Lower leg skin (tissue), 4 donors: ENCODE results near the gene SCAMP2. TPM values are rescaled to one million over a fixed set of nuclear protein-coding genes. Genes with fewer than 3 reads are reported as not detected.
A peak's percentile ranks its signal among the peaks of the same experiment; 100 is the strongest.

ENCODE experiments used
- DNase-seq, 2 donors: peaks; one replicate each; pipeline ENCODE4 v3.0.0-alpha.2; 2019; ENCODE audit warnings: low spot score in 2 of 2
- H3K4me3 ChIP-seq: fragments of 200-600 bp; sonication (generic); 2 replicates; pipeline ENCODE4 v1.5.1; 2017; ENCODE audit warnings: mild to moderate bottlenecking, low read depth; ENCODE audit not compliant: poor library complexity, severe bottlenecking
- CTCF ChIP-seq, 3 donors: fragments of 450-650 bp; IDR thresholded peaks; one replicate each; pipeline ENCODE4 v1.5.1; 2016; ENCODE audit warnings: antibody characterized with exemption in 3 of 3, mild to moderate bottlenecking in 3 of 3, moderate library complexity in 2 of 3
- POLR2A ChIP-seq, 2 donors: fragments of 450-650 bp; IDR thresholded peaks; one replicate each; pipeline ENCODE4 v1.6.1; 2016 to 2017; ENCODE audit warnings: antibody characterized with exemption in 2 of 2, mild to moderate bottlenecking in 1 of 2, moderate library complexity in 1 of 2
- WGBS, 2 donors: methylation state at CpG; one replicate each; pipeline ENCODE4 v1.1.5; 2018; 5-methylcytosine and 5-hydroxymethylcytosine counted together
- intact Hi-C: fragments of 100-400 bp; cut with DNase I; formaldehyde crosslinking; loops from one replicate; pipeline ENCODE4 v1.15.0; 2023; ENCODE audit warnings: low total_unique reads
- total RNA-seq, 4 donors: library from RNA; depleted of rRNA; stranded (reverse); fragments of >200 nt; gene quantifications; one replicate each; pipeline ENCODE4 v1.1.0, GENCODE V29; 2016

Gene SCAMP2
- total RNA-seq, 4 donors from 2014 or later = 97.2 to 134 (median 107) TPM

DNA sequence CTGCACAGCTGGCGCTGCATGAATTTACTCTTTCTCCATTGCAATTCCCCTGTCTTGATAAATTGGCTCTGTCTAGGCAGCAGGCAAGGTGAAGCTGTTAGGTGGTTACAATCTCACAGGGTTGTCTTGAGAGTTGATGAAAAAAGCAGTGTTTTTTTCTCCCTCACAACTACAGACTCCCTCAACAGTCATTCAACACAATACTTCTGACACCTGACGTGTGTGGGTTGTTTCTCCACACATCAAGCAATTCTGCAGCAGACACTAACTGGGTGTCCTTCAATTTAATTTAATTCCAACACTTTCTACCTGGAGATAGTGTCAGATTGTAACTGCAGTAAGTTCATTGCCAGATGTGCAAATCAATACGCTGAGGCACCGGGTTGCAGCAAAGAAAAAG lies 5.1 kb upstream of the SCAMP2 start:
- WGBS, 2 donors = 68 to 77% methylated on average over 4 of the region's 4 CpGs
- intact Hi-C loops = no loop called here
- no peak for TF ChIP-seq POLR2A (IDR thresholded peaks at IDR 0.05)
- no peak for TF ChIP-seq CTCF (IDR thresholded peaks at IDR 0.05)
- no peak for DNase-seq
- no peak overlapping the region for H3K4me3 ChIP-seq

GRCh38 chr15:74873756-74874424 lies 725 bp upstream of the SCAMP2 start:
- DNase-seq = no peak
- intact Hi-C loops = no loop called here
- WGBS, 2 donors = 19 to 26% methylated on average over 16 of the region's 16 CpGs
- TF ChIP-seq POLR2A (IDR thresholded peaks at IDR 0.05) (no peak), CTCF (IDR thresholded peaks at IDR 0.05) (no peak)
- peak overlapping the region; percentile 35 for H3K4me3 ChIP-seq

DNA sequence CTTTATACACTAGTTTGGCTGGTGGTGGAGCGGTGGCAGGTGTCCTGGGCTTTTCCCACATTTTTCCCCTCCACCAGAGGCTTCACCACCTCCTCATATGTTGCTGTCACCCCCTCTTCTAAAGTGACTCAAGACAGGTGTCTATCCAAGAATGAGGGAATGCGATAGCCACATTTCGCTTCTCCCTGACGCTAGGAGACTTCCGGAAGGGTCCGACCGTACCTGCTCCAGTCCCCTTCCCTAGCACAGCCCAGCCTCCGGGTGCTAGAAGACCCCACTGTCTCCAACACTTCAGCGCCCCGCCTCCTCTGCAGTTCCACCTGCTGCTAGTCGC lies 496 bp downstream of the SCAMP2 start:
- TF ChIP-seq POLR2A (IDR thresholded peaks at IDR 0.05) = no peak
- TF ChIP-seq CTCF (IDR thresholded peaks at IDR 0.05) = no peak
- intact Hi-C loops = no loop called here
- no peak for DNase-seq
- 1 to 3% methylated on average over 11 of the region's 11 CpGs for WGBS, 2 donors
- peak overlapping the region; percentile 38 for H3K4me3 ChIP-seq

DNA sequence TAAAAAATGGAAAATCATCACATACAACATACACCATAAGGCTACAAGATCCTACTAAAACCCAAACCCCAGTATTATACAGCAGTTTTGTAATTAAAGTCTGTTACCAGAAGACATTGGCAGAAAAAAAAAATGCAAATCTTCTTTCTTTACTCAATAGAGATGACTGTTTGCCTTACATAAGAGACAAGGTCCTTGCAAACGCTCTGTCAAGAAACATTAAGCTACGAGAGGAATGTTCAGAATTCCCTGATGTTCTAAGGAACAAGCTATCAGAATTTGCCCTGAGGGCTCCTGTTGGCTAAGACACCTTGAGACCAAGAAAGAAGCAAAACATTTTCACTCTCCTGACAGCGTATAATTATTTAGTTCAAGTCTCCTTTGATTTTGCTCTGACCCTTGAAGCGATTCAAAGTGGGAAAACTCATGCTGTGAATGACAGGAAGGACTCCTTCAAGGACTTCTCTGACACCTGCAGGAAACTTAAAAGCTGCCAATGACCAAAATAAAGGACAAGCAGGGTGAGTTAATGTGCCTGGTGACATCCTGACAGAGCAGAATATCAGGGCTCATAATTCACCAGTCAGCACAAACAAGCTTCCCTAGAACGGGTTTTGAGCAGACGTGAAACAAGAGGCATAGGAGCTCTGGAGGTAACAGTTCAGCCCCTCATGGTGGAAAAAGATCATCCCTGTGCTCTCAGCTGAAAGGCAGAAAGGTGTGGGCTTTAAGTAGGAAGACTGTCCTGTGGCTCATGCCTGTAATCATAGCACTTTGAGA lies 2.5 kb downstream of the SCAMP2 start:
- TF ChIP-seq CTCF (IDR thresholded peaks at IDR 0.05) = no peak
- TF ChIP-seq POLR2A (IDR thresholded peaks at IDR 0.05) = no peak
- intact Hi-C loops = no loop called here
- DNase-seq = no peak
- 19% methylated on average over 6 of the region's 6 CpGs for WGBS, 2 donors
- no peak overlapping the region for H3K4me3 ChIP-seq

- WGBS, 2 donors = 20 to 28% methylated on average over 6 of the region's 6 CpGs
- H3K4me3 ChIP-seq = no peak overlapping the region
- intact Hi-C loops = no loop called here
- peak; percentile 75 to 93 for DNase-seq
- TF ChIP-seq CTCF (IDR thresholded peaks at IDR 0.05) (no peak), POLR2A (IDR thresholded peaks at IDR 0.05) (no peak)
Measured at GRCh38 chr15:74869726-74870407, 3.3 kb downstream of the SCAMP2 start.
